Stimulated activated CD8-positive, alpha-beta memory T cell treated with anti-CD3 and anti-CD28 coated beads, Interleukin-12 subunit alpha, Interleukin-12 subunit beta, amount 100 ng/mL, for 1 hour (primary cell): ENCODE data around the gene DNAJC11.
"Not testable (repeated sequence)": the region's sequence is repeated elsewhere in the genome, so short reads cannot be mapped to it uniquely, and the experiment has no call there.

Experiments
- DNase-seq: peaks from one replicate; pipeline ENCODE4 v3.0.0-alpha.2; 2020; ENCODE audit warnings: low read depth

The DNAJC11 gene, protein sequence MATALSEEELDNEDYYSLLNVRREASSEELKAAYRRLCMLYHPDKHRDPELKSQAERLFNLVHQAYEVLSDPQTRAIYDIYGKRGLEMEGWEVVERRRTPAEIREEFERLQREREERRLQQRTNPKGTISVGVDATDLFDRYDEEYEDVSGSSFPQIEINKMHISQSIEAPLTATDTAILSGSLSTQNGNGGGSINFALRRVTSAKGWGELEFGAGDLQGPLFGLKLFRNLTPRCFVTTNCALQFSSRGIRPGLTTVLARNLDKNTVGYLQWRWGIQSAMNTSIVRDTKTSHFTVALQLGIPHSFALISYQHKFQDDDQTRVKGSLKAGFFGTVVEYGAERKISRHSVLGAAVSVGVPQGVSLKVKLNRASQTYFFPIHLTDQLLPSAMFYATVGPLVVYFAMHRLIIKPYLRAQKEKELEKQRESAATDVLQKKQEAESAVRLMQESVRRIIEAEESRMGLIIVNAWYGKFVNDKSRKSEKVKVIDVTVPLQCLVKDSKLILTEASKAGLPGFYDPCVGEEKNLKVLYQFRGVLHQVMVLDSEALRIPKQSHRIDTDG

DNA sequence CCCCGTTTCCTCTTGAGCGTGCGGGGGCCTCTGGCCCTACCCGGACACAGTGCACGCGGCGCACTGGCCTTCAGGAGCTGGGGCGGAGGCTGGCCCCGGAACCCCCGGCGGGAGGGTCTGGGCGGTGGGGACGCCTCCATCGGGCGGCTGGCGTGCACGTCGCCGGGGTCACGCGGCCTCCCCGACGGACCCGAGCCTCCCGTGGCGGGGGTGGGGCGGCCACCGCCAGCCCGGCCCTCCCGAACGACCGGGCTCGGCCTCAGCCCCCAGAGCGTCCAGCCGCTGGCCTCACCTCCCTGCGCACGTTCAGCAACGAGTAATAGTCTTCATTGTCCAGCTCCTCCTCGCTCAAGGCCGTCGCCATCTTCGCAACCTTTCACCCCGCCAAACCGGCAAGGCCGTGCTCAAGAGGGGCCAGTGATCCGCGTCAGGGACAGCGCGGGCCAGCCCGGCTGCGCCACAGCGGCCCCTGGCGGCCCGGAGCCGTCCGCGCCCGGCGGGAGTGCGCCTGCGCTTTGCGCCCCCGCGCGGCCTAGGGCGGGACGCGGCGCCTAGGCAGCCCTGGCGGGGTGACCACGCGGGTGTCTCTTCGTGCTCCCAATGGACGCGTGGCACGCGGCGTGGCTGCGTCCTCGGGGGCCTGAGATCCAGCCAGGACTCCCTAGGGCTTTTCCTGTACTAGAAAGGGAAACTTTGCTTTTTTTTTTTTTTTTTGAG is at the start of gene DNAJC11:
Gene DNAJC11, minus strand, starts transcription at position 380 of the 717 bp plus-strand sequence. Its CDS starts 16 bp downstream, at position 364.
- DNase-seq, result peak; percentile 81

GRCh38 chr1:6750490-6750889 is 48.9 kb upstream of the DNAJC11 start:
- no peak for DNase-seq

DNA sequence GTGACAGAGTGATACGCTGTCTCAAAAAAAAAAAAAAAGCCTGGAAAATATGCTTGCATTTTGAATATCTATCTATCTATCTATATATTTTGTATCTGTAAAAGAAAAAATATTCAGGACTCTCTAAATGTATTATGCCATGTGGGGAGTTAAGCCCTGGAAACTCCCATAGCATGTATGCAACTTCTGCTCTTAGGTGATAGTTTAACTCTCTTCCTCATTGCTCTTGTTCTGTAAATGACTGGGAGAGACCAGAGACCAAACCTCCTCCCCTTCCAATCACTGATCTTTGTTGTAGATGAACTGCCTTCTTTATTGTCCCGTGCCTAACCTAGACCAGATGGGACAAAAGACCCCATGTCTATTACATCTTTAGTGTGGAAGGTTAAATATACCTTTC is 46.1 kb upstream of the DNAJC11 start:
- DNase-seq, result no peak

DNA sequence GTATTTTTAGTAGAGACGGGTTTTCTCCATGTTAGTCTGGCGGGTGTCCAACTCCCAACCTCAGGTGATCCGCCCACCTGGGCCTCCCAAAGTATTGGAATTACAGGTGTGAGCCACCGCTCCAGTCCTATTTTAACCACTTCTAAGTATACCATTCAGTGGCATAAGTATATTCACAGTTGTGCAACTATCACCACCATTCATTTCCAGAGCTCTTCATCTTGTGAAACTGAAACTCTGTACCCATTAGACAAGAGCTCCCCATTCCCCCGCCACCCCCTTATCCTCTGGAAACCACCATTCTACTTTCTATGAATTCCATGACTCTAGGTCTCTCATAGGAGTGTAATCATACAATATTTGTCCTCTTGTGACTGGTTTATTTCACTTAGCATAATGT is 43.5 kb upstream of the DNAJC11 start:
- no peak for DNase-seq

- no peak for DNase-seq
Measured at GRCh38 chr1:6743189-6744101, 41.8 kb upstream of the DNAJC11 start.

GRCh38 chr1:6742676-6743188 is 41.1 kb upstream of the DNAJC11 start:
- DNase-seq, result not testable (repeated sequence)

GRCh38 chr1:6738987-6739676 is 37.5 kb upstream of the DNAJC11 start:
- no peak for DNase-seq

DNA sequence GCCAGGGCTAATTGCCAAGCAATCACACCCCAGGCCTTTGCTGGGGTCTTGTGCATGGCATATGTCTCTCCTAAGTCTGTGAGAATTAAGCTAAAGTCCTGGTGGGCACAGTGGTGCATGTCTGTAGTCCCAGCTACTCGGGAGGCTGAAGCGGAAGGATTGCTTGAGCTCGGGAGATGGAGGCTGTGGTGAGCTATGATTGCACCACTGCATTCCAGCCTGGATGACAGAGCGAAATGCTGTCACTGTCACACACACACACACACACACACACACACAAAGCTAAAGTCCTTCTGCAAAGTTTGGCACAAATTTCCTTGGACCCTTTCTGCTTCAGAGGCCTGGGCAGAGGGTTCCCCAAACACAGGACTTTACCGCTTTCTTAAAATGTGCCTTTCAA is 31.3 kb upstream of the DNAJC11 start:
- DNase-seq, result no peak

DNA sequence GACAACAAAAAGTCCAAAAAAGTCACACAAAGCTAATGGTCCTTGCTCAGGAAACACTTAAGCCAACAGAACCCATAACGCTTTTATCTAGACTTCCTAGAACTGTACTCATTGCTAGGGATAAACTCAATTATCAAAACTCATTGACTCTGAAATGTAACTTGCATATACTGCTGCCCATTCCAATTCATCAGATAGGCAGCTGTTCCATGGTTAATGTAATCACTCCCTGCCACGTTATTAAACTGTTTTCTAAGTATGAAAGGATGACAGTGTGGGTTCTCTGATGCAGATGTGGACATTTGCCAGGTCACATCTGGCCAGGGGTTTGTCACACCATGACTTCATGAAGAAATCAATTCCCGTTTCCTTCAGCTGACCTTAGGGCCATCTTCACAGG is 30.3 kb upstream of the DNAJC11 start:
- DNase-seq, result no peak

DNA sequence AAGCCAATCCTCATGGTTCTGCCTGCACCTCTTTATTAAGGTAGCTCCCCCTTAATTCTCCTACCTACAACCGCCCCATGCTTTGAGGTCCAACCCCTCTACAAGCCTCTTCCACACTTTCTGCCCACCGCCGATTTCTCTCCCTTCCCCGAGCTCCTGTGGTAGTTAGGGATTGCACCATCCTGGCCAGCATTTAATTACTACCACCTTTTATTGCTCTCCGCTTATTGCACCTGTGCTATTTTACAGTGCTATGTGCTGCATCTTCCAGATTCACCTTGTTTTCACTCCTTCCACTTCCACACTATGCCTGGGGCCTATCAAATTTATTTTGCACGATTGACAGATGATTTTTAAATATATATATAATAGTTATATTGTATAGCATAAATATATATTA is 29.3 kb upstream of the DNAJC11 start:
- DNase-seq, result no peak

DNA sequence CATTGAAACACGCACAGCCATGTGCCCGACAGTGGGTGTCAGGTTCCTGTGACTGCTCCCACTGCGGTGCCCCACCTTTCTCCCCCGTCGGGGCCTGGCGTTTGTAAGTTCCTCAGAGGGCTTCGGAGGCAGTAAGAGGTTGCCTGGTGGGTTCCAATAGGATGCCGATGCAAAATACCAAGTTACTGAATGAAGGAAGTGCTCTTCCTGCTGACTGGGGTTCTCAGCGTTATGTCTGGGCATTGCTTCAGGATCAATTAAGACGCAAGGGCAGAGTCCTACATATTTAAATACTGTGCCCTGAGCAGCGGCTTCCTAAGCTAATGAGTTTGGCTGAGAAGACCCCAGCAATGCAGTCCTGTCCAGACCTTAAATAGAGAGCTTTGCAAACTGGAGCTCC is 28.9 kb upstream of the DNAJC11 start:
- DNase-seq, result no peak

DNA sequence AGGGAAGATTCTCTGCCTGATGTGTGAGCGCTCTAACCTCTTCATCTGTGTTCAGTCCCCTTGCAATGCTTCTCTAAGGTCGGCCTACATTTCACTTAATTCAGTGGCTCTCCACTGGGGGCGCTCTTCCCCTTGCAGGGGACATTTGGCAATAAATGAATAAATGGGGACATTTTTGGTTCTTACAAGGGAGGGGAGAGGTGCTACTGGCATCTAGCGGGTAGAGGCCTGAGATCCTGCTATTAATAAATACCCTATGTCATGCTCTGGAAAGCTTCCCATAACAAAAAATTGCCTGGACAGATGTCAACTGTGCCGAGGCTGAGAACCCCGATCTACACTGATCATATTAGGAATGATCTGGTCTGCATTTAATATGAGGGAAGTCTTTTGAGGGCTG is 25.9 kb upstream of the DNAJC11 start:
- peak; percentile 40 for DNase-seq

DNA sequence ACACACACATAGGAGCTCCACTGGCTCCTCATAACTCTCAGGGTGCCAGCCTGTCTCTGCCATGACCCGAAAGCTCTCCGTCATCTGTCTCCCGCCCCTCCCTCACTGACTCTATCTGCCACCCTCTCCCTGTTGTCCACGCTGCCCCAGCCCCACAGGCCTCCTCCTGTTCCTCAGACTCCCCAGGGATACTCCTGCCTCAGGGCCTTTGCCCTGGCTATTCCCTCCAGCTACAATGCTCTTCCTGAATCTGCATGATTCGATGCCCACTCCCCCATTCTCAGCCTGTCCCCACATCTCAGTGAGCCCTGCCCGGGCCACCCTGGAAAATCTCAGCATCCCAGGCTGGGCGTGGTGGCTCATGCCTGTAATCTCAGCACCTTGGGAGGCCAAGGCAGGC is 24.6 kb upstream of the DNAJC11 start:
- no peak for DNase-seq

DNA sequence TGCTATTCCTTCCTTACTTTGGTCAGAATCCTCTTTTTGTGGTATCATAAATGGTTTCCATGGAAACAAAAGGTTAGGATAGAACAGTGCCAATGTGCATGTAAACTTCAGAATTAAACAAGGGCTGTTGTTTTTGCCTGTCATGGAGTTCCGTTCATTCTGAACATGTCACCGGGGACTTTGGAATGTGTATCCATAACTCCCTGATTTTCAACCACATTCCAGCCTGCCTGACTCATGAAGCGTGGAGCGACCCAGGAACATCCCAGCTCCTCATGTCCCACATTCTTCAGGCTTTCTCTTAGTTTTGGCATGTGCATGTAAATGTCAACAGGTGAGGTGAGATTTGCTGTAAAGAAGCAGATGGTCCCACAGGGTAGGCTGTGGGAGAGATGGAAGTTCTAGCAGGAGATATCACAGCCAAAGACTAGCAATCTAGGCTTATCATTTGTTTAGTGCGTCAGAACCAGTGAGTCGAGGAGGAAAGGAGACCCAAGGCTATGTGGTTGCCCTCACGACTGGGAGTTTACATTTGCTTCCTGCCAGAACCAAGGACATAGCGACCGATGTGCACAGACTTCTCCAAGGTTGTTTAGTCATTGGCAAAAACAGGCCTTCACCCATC is 23.0 kb upstream of the DNAJC11 start:
- no peak for DNase-seq

DNA sequence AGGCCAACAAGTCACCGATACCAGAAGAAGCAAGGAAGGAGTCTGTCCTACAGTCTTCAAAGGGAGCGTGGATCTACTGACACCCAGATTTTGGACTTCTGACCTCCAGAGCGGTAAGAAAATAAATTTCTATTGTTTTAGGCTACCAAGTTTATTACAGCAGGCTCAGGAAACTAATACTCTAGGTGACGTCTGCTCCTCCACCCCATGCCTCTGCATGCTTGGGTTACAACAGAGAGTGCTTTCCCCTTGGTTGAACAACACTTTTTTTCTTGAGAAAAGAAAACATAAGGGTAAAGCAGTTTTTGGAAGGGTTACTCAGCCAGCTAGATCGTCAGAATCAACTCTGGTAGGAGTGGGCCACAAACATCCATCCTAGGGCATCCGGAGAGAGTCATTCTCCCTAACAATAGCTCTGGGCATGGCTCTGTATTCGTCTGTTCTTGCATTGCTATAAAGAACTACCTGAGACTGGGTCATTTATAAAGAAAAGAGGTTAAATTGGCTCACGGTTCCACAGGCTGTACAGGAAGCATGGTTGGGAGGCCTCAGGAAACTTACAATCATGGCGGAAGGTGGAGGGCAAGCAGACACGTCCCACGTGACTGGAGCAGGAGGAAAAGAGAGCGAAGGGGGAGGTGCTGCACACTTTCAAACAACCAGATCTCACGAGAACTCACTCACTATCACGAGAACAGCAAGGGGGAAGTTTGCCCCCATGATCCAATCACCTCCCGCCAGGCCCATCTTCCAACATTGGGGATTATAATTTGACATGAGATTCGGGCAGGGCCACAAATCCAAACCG is 22.2 kb upstream of the DNAJC11 start:
- DNase-seq, result no peak

- DNase-seq, result no peak
Measured at GRCh38 chr1:6711174-6711573, 9.6 kb upstream of the DNAJC11 start.

DNA sequence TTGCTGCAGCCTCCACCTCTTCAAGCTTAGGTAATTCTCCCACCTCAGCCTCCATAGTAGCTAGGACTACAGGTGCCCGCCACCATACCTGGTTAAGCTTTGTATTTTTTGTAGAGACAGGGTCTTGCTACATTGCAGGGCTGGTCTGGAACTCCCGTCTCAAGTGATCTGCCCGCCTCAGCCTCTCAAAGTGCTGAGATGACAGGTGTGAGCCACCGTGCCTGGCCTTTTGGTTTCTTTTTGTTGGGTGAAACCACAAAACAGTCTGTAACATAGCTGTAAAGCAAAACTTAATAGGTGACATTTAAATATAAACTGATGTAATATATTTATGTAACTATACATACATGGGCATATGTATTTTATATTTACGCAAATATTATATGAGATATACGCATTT is 3.1 kb upstream of the DNAJC11 start:
- no peak for DNase-seq

DNA sequence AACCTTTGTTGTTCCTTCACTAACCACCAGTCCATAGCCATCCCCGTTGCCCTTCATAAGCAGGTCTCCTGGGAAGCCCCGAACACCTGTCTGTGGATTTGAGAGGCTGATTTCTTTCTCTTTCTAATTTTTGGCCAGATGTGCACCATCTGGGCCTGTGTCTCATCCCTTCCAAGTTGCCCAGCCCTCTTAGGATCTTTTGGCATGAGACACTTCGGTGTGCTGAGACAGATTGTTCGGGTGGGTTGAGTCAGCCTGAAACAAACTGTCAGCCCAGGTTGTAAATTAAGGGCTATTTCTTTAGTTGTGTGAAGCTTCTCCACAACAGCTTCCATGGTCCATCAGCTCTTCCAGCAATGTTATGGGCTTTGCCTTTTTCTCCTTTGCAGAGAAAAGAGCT is 1.4 kb upstream of the DNAJC11 start:
- DNase-seq, result no peak

DNA sequence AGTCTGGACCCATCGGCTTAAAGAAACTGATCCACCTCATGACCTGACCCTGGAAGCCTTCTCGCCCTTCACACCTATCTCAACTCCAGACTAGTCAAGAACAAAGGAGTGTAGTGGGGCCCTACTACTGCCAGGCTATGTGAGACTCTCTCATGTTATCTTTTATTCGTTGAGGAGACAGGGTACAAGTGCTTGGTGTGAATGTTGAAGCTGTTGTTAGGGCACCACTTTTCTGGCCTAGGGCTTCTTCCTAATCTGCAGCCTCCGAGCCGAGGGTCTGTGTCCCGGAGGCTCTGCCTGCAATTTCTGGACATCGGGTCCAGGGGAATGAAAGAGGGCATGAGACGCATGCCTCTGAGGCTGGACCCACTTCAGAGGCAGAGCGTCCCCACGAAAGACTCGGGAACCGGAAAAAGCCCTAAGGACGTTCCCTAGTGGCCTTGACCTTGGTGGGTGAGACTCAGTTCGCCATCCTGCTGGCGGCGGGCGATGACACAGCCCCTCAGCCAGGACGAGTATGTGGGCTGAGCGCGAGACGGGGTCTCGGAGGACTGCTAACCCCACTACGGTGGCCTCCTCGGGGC is 671 bp downstream of the DNAJC11 start:
- no peak for DNase-seq

GRCh38 chr1:6699915-6700314 is 1.7 kb downstream of the DNAJC11 start:
- DNase-seq, result not testable (repeated sequence)
